ENCODE data around the gene TRIM17.

TRIM17 gene

GRCh38 chr1:228415221-228415620 is 1.4 kb downstream of the TRIM17 start:
- DNase-seq, result no peak

GRCh38 chr1:228414511-228415211 is 2.0 kb downstream of the TRIM17 start:
- no peak for DNase-seq

- no peak for DNase-seq
These were observed 3.2 kb downstream of the TRIM17 start for GRCh38 chr1:228413241-228414010.

GRCh38 chr1:228411548-228412430 is 4.9 kb downstream of the TRIM17 start:
- no peak for DNase-seq

GRCh38 chr1:228411121-228411520 is 5.5 kb downstream of the TRIM17 start:
- no peak for DNase-seq

GRCh38 chr1:228410671-228411070 is 6.0 kb downstream of the TRIM17 start:
- DNase-seq, result no peak

GRCh38 chr1:228410015-228410414 is 6.6 kb downstream of the TRIM17 start:
- DNase-seq, result no peak

GRCh38 chr1:228408869-228409805 is 7.5 kb downstream of the TRIM17 start:
- no peak for DNase-seq

GRCh38 chr1:228408041-228408868 is 8.4 kb downstream of the TRIM17 start:
- DNase-seq, result no peak

- no peak for DNase-seq
These were observed 9.3 kb downstream of the TRIM17 start for GRCh38 chr1:228407106-228408040.

- no peak for DNase-seq
These were observed 10.8 kb downstream of the TRIM17 start for GRCh38 chr1:228405979-228406228.

- no peak for DNase-seq
These were observed 11.3 kb downstream of the TRIM17 start for GRCh38 chr1:228405200-228405978.

- DNase-seq, result no peak
These were observed 12.4 kb downstream of the TRIM17 start for GRCh38 chr1:228404107-228404720.

GRCh38 chr1:228403231-228403631 is 13.4 kb downstream of the TRIM17 start:
- no peak for DNase-seq

- DNase-seq, result no peak
These were observed 14.0 kb downstream of the TRIM17 start for GRCh38 chr1:228402641-228403025.

- no peak for DNase-seq
These were observed 14.7 kb downstream of the TRIM17 start for GRCh38 chr1:228401782-228402640.

- no peak for DNase-seq
These were observed 15.8 kb downstream of the TRIM17 start for GRCh38 chr1:228400692-228401454.
